NCI-H1436 treated with DMSO at 0.1 percent for 48 hours (cell line): ENCODE measurements around the gene MGMT.

Experiments
- DNase-seq: peaks from one replicate; lab custom pipeline; 2025; lab: John Stamatoyannopoulos, UW

Gene MGMT

GRCh38 chr10:129730272-129730992 lies 263.4 kb downstream of the MGMT start:
- DNase-seq: no peak

GRCh38 chr10:129730993-129731325 lies 263.9 kb downstream of the MGMT start:
- no peak for DNase-seq

- no peak for DNase-seq
These were observed 273.7 kb downstream of the MGMT start for GRCh38 chr10:129740532-129741279.

- DNase-seq: no peak
These were observed 274.4 kb downstream of the MGMT start for GRCh38 chr10:129741280-129741977.

GRCh38 chr10:129741978-129742741 lies 275.1 kb downstream of the MGMT start:
- no peak for DNase-seq

- DNase-seq: no peak
These were observed 275.9 kb downstream of the MGMT start for GRCh38 chr10:129742742-129743550.

GRCh38 chr10:129743738-129744133 lies 276.7 kb downstream of the MGMT start:
- DNase-seq: no peak

- no peak for DNase-seq
These were observed 277.4 kb downstream of the MGMT start for GRCh38 chr10:129744134-129745111.

- no peak for DNase-seq
These were observed 278.2 kb downstream of the MGMT start for GRCh38 chr10:129745186-129745750.

- no peak for DNase-seq
These were observed 287.4 kb downstream of the MGMT start for GRCh38 chr10:129754211-129755050.

- DNase-seq: no peak
These were observed 288.1 kb downstream of the MGMT start for GRCh38 chr10:129755158-129755591.

- DNase-seq: no peak
These were observed 288.6 kb downstream of the MGMT start for GRCh38 chr10:129755621-129756020.

- peak; percentile 38 for DNase-seq
These were observed 290.2 kb downstream of the MGMT start for GRCh38 chr10:129756912-129757901.

GRCh38 chr10:129758207-129759021 lies 291.4 kb downstream of the MGMT start:
- DNase-seq: no peak

GRCh38 chr10:129759214-129760002 lies 292.4 kb downstream of the MGMT start:
- DNase-seq: no peak

GRCh38 chr10:129760003-129760315 lies 292.9 kb downstream of the MGMT start:
- no peak for DNase-seq
